Measurements from ENCODE around the gene CDIPT. TPM values are rescaled to one million over a fixed set of nuclear protein-coding genes. Genes with fewer than 3 reads are reported as not detected.
A peak's percentile ranks its signal among the peaks of the same experiment; 100 is the strongest.

CDIPT gene
- total and polyA plus RNA-seq, 2 of the 13 experiments (the other 11 are each of a cell fraction or from before 2014, with no cell fraction given), result 54.9 to 97.5 TPM

- TF ChIP-seq ZNF883 (CRISPR knock-in tag; IDR thresholded peaks at IDR 0.05; ENCODE audit: not compliant biosample characterization) (peak; percentile 76), ZNF644 (CRISPR knock-in tag; IDR thresholded peaks at IDR 0.05; ENCODE audit: low read depth) (0 out of 2 replicates have a peak, but pooled peaks have one; percentile 7), ZFP1 (CRISPR knock-in tag; IDR thresholded peaks at IDR 0.05) (no peak), ZFX (CRISPR knock-in tag; IDR thresholded peaks at IDR 0.05; ENCODE audit: low read depth) (peak; percentile 65), PHF20 (CRISPR knock-in tag; IDR thresholded peaks at IDR 0.05) (no peak), GABPA (IDR thresholded peaks at IDR 0.05; ENCODE audit: low read depth, low read length) (no peak), GABPA (CRISPR knock-in tag; IDR thresholded peaks at IDR 0.05; ENCODE audit: low read depth) (peak; percentile 23; the same call in 1 of the 2 replicates), HOMEZ (CRISPR knock-in tag; IDR thresholded peaks at IDR 0.05; ENCODE audit: low read depth) (peak; percentile 56; the same call in 1 of the 2 replicates), HDAC1 (CRISPR knock-in tag; IDR thresholded peaks at IDR 0.05) (peak; percentile 54), CENPBD1 (CRISPR knock-in tag; IDR thresholded peaks at IDR 0.05; ENCODE audit: borderline replicate concordance, low read depth) (no peak), ZFYVE20 (CRISPR knock-in tag; IDR thresholded peaks at IDR 0.05; ENCODE audit: borderline replicate concordance, low read depth) (no peak), ZNF746 (CRISPR knock-in tag; IDR thresholded peaks at IDR 0.05) (peak; percentile 61), FOXP1 (IDR thresholded peaks at IDR 0.05) (no peak), FOXP1 (CRISPR knock-in tag; IDR thresholded peaks at IDR 0.05) (0 out of 2 replicates have a peak, but pooled peaks have one; percentile 6), RARG (CRISPR knock-in tag; IDR thresholded peaks at IDR 0.05; ENCODE audit: low read depth) (no peak), ZNF891 (CRISPR knock-in tag; IDR thresholded peaks at IDR 0.05) (peak; percentile 14; the same call in 1 of the 2 replicates), GLMP (CRISPR knock-in tag; IDR thresholded peaks at IDR 0.05; ENCODE audit: borderline replicate concordance) (no peak), KAT7 (CRISPR knock-in tag; IDR thresholded peaks at IDR 0.05; ENCODE audit: borderline replicate concordance) (no peak), RBM39 (IDR thresholded peaks at IDR 0.05; ENCODE audit: low read depth, low read length, poor library complexity, severe bottlenecking) (peak; percentile 65), MXD4 (CRISPR knock-in tag; IDR thresholded peaks at IDR 0.05) (peak; percentile 83; the same call in 1 of the 2 replicates), ARID5B (CRISPR knock-in tag; IDR thresholded peaks at IDR 0.05) (peak; percentile 34; the same call in 1 of the 2 replicates), ZNF619 (CRISPR knock-in tag; IDR thresholded peaks at IDR 0.05) (peak; percentile 97), ZNF224 (CRISPR knock-in tag; IDR thresholded peaks at IDR 0.05) (0 out of 2 replicates have a peak, but pooled peaks have one; percentile 3), KLF11 (CRISPR knock-in tag; IDR thresholded peaks at IDR 0.05) (peak; percentile 55; the same call in 1 of the 2 replicates), ZKSCAN8 (CRISPR knock-in tag; IDR thresholded peaks at IDR 0.05; ENCODE audit: borderline replicate concordance) (0 out of 2 replicates have a peak, but pooled peaks have one; percentile 54)
Measured at GRCh38 chr16:29811170-29811895, 51.7 kb downstream of the CDIPT start (continued).
